GM23338 (cell line): ENCODE measurements around the gene TEAD2. TPM values are rescaled to one million over a fixed set of nuclear protein-coding genes. Genes with fewer than 3 reads are reported as not detected.

ENCODE experiments used
- ATAC-seq: fragments of 200-7000 bp; cut with Tn5 transposase; 3 replicates; pipeline ENCODE4 v1.9.1; 2020
- DNase-seq: peaks from one replicate; pipeline ENCODE4 v3.0.0-alpha.2; 2015; ENCODE audit warnings: low spot score
- H2AFZ ChIP-seq: fragments of 200-600 bp; sonication (generic); 2 replicates; pipeline ENCODE4 v1.8.0; 2016; ENCODE audit warnings: antibody characterized with exemption, mild to moderate bottlenecking, moderate library complexity
- H3F3A ChIP-seq: fragments of 200-600 bp; sonication (generic); replicated peaks from 2 replicates; pipeline ENCODE4 v1.8.0; 2017; ENCODE audit warnings: antibody characterized with exemption, mixed run types, low read depth
- H3K27ac ChIP-seq: fragments of 200-600 bp; sonication (generic); 2 replicates; pipeline ENCODE4 v1.6.1; 2016; ENCODE audit warnings: low read depth
- H3K27me3 ChIP-seq: fragments of 200-600 bp; sonication (generic); 2 replicates; pipeline ENCODE4 v1.8.0; 2016; ENCODE audit warnings: mild to moderate bottlenecking, mixed run types, moderate library complexity; ENCODE audit not compliant: insufficient read depth
- H3K36me3 ChIP-seq: fragments of 200-600 bp; sonication (generic); 2 replicates; pipeline ENCODE4 v1.8.0; 2016; ENCODE audit warnings: mild to moderate bottlenecking; ENCODE audit not compliant: insufficient read depth
- H3K4me1 ChIP-seq: fragments of 200-600 bp; sonication (generic); 2 replicates; pipeline ENCODE4 v1.8.0; 2016; ENCODE audit warnings: mild to moderate bottlenecking, moderate library complexity; ENCODE audit not compliant: insufficient read depth
- H3K4me2 ChIP-seq: fragments of 200-600 bp; sonication (generic); 2 replicates; pipeline ENCODE4 v1.7.1; 2017; ENCODE audit warnings: mixed run types
- H3K4me3 ChIP-seq: fragments of 200-600 bp; sonication (generic); 2 replicates; pipeline ENCODE4 v1.6.1; 2016; ENCODE audit warnings: mixed run types
- H3K79me2 ChIP-seq: fragments of 200-600 bp; sonication (generic); replicated peaks from 2 replicates; pipeline ENCODE4 v1.8.0; 2017; ENCODE audit warnings: mild to moderate bottlenecking; ENCODE audit not compliant: insufficient read depth
- H3K9me2 ChIP-seq: fragments of 200-600 bp; sonication (generic); 2 replicates; pipeline ENCODE4 v1.8.0; 2017; ENCODE audit not compliant: insufficient read depth
- H4K20me1 ChIP-seq: fragments of 200-600 bp; sonication (generic); replicated peaks from 2 replicates; pipeline ENCODE4 v1.8.0; 2017; ENCODE audit warnings: mild to moderate bottlenecking; ENCODE audit not compliant: insufficient read depth
- H3K27ac Mint-ChIP-seq: 2 replicates; pipeline ENCODE4 v1.8.0; 2020; ENCODE audit warnings: inconsistent platforms, mild to moderate bottlenecking, moderate library complexity, mixed read lengths
- H3K27me3 Mint-ChIP-seq: 3 replicates; pipeline ENCODE4 v1.8.0; 2022; ENCODE audit warnings: low read depth, mild to moderate bottlenecking, moderate library complexity, mixed read lengths, inconsistent platforms; ENCODE audit not compliant: insufficient read depth, poor library complexity
- H3K36me3 Mint-ChIP-seq: 3 replicates; pipeline ENCODE4 v1.8.0; 2021; ENCODE audit warnings: low read depth, mild to moderate bottlenecking, inconsistent platforms, moderate library complexity, mixed read lengths
- H3K4me1 Mint-ChIP-seq: 3 replicates; pipeline ENCODE4 v1.8.0; 2020; ENCODE audit warnings: mild to moderate bottlenecking, inconsistent platforms, mixed read lengths
- H3K4me3 Mint-ChIP-seq: 3 replicates; pipeline ENCODE4 v1.8.0; 2021; ENCODE audit warnings: moderate library complexity, mild to moderate bottlenecking, inconsistent platforms, mixed read lengths
- H3K9me3 Mint-ChIP-seq: 3 replicates; pipeline ENCODE4 v1.8.0; 2020; ENCODE audit warnings: moderate library complexity, mild to moderate bottlenecking, inconsistent platforms, mixed read lengths
- EZH2phosphoT487 ChIP-seq: fragments of 200-600 bp; sonication (generic); IDR thresholded peaks from one replicate; pipeline ENCODE4 v1.8.1; 2018; ENCODE audit warnings: antibody characterized with exemption; ENCODE audit not compliant: unreplicated experiment
- JUNB ChIP-seq: IDR thresholded peaks from one replicate; pipeline ENCODE4 v1.6.1; 2016; ENCODE audit warnings: antibody characterized with exemption; ENCODE audit not compliant: unreplicated experiment
- POLR2AphosphoS5 ChIP-seq: IDR thresholded peaks from 2 replicates; pipeline ENCODE4 v1.6.1; 2016; ENCODE audit warnings: antibody characterized with exemption, low read depth
- ZNF114 ChIP-seq: fragments of 250-450 bp; sonication (Bioruptor Pico); IDR thresholded peaks from 2 replicates; pipeline ENCODE4 v1.5.0; 2020; ENCODE audit warnings: mild to moderate bottlenecking, moderate library complexity
- ZNF331 ChIP-seq: fragments of 250-450 bp; sonication (Bioruptor Pico); IDR thresholded peaks from 2 replicates; pipeline ENCODE4 v1.5.0; 2020; ENCODE audit warnings: low read depth, mild to moderate bottlenecking, moderate library complexity
- polyA plus RNA-seq: library from polyadenylated mRNA; unstranded; fragments of >200 nt; fragmentation: Nextera tagmentation; extraction: Ambion mirVana; gene quantifications from 2 replicates; pipeline ENCODE4 v1.2.1, GENCODE V29; 2016
- total RNA-seq: library from RNA; depleted of rRNA; stranded (reverse); fragments of >200 nt; shearing (Covaris generic); gene quantifications from 2 replicates; pipeline ENCODE4 v1.2.3, GENCODE V29; 2014
- TF ChIP-seq, protein P1 (sequence below): IDR thresholded peaks from one replicate; pipeline ENCODE4 v1.6.1; 2018; ENCODE audit warnings: antibody characterized with exemption; ENCODE audit not compliant: unreplicated experiment
- TF ChIP-seq, protein P2 (sequence below), 2 experiments: fragments of 200-600 bp in 1 of 2; sonication (generic) in 1 of 2; conservative IDR thresholded peaks; 2 replicates each; pipeline versions ENCODE4 v1.5.1 to v1.6.1; 2016 to 2017; ENCODE audit warnings: antibody characterized with exemption in 2 of 2, low read depth in 2 of 2, mild to moderate bottlenecking in 2 of 2, moderate library complexity in 1 of 2
- TF ChIP-seq, protein P3 (sequence below): IDR thresholded peaks from 2 replicates; pipeline ENCODE4 v1.6.1; 2016; ENCODE audit warnings: antibody characterized with exemption
- TF ChIP-seq, protein P4 (sequence below): fragments of 250-450 bp; sonication (Bioruptor Pico); IDR thresholded peaks from 2 replicates; pipeline ENCODE4 v1.5.0; 2020; ENCODE audit warnings: mild to moderate bottlenecking, moderate library complexity

TEAD2 gene
- total and polyA plus RNA-seq, 2 experiments from 2014 or later, result 30.3 to 82.5 TPM

DNA sequence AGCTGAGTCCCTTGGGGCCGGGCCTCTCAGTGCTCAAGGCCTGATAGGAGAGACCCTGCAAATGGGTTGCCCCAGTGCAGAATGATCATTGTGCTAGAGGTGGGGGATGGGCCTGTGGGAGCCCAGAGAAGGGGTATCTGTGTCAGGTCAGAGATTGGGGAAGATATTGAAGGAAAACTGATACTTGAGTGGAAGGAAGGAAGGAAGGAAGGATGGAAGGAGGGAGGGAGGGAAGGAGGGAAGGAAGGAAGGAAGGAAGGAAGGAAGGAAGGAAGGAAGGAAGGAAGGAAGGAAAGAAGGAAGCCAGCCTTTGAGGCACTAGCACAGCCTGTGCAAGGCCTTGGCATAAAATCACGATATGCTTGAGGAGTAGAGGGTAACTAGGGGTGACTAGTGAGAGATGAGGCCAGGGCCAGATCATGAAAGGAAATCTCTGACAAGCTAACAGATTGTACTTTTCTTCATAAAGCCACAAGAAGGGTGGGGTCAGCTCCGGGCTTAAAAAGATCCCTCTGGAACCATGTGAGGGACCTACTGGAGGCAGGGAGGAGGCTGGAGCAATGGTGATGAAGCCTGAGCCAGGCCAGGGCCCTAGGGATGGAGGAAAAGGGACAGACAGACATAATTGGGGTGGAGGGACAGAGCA lies 49.6 kb upstream of the TEAD2 start (continued):
- TF ChIP-seq, protein P1, sequence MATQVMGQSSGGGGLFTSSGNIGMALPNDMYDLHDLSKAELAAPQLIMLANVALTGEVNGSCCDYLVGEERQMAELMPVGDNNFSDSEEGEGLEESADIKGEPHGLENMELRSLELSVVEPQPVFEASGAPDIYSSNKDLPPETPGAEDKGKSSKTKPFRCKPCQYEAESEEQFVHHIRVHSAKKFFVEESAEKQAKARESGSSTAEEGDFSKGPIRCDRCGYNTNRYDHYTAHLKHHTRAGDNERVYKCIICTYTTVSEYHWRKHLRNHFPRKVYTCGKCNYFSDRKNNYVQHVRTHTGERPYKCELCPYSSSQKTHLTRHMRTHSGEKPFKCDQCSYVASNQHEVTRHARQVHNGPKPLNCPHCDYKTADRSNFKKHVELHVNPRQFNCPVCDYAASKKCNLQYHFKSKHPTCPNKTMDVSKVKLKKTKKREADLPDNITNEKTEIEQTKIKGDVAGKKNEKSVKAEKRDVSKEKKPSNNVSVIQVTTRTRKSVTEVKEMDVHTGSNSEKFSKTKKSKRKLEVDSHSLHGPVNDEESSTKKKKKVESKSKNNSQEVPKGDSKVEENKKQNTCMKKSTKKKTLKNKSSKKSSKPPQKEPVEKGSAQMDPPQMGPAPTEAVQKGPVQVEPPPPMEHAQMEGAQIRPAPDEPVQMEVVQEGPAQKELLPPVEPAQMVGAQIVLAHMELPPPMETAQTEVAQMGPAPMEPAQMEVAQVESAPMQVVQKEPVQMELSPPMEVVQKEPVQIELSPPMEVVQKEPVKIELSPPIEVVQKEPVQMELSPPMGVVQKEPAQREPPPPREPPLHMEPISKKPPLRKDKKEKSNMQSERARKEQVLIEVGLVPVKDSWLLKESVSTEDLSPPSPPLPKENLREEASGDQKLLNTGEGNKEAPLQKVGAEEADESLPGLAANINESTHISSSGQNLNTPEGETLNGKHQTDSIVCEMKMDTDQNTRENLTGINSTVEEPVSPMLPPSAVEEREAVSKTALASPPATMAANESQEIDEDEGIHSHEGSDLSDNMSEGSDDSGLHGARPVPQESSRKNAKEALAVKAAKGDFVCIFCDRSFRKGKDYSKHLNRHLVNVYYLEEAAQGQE, result no peak
- TF ChIP-seq ZNF114 (CRISPR knock-in tag), result no peak
- TF ChIP-seq ZNF331 (CRISPR knock-in tag), result no peak
- no peak for TF ChIP-seq POLR2AphosphoS5
- TF ChIP-seq, protein P2, sequence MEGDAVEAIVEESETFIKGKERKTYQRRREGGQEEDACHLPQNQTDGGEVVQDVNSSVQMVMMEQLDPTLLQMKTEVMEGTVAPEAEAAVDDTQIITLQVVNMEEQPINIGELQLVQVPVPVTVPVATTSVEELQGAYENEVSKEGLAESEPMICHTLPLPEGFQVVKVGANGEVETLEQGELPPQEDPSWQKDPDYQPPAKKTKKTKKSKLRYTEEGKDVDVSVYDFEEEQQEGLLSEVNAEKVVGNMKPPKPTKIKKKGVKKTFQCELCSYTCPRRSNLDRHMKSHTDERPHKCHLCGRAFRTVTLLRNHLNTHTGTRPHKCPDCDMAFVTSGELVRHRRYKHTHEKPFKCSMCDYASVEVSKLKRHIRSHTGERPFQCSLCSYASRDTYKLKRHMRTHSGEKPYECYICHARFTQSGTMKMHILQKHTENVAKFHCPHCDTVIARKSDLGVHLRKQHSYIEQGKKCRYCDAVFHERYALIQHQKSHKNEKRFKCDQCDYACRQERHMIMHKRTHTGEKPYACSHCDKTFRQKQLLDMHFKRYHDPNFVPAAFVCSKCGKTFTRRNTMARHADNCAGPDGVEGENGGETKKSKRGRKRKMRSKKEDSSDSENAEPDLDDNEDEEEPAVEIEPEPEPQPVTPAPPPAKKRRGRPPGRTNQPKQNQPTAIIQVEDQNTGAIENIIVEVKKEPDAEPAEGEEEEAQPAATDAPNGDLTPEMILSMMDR (conservative IDR thresholded peaks at IDR 0.05; ENCODE audit: low read depth in 2 of 2), result no peak
- TF ChIP-seq, protein P3, sequence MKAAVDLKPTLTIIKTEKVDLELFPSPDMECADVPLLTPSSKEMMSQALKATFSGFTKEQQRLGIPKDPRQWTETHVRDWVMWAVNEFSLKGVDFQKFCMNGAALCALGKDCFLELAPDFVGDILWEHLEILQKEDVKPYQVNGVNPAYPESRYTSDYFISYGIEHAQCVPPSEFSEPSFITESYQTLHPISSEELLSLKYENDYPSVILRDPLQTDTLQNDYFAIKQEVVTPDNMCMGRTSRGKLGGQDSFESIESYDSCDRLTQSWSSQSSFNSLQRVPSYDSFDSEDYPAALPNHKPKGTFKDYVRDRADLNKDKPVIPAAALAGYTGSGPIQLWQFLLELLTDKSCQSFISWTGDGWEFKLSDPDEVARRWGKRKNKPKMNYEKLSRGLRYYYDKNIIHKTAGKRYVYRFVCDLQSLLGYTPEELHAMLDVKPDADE, result no peak
- TF ChIP-seq JUNB, result no peak

DNA sequence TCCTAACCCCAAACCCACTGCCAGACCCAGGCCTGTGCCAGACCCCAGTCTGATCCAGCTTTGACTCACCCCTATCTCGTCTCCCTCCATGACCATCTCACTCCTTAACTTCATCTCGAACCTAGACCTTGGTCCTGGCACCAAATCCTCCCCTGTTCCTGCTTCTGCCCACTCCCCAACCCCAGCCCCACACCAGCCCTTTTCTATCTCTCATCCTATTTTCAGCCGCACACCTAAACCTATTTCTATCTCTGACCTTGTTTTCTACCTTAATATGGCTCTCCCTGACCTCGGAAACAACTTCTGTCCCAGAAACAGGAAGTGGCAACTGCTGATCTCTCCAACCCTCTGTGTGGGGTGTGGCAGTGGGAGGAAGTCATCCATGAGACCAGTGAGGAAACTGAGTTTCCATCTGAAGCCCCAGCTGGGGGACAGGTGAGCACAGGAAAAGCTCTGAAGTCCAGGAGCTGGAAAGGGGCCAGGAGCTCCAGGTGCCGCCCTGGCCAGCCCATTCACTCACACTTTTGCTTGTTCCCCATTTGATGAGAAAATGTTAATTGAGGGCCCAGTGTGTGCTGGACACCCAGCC lies 47.3 kb upstream of the TEAD2 start:
- Histone ChIP-seq H3K4me1 (peaks cover 3% of the 10 kb centered on the region), H3K4me2 (no peak overlapping the region), H2AFZ (no peak overlapping the region), H3K4me3 (no peak overlapping the region), H3F3A (no peaks in the 10 kb centered on the region), H3K36me3 (no peaks in the 10 kb centered on the region), H3K27ac (no peak overlapping the region), H3K9me2 (no peaks in the 10 kb centered on the region), H3K27me3 (no peaks in the 10 kb centered on the region), H4K20me1 (no peaks in the 10 kb centered on the region), H3K79me2 (no peaks in the 10 kb centered on the region)
- no peak overlapping the region for H3K4me3 Mint-ChIP-seq
- TF ChIP-seq, protein P4, sequence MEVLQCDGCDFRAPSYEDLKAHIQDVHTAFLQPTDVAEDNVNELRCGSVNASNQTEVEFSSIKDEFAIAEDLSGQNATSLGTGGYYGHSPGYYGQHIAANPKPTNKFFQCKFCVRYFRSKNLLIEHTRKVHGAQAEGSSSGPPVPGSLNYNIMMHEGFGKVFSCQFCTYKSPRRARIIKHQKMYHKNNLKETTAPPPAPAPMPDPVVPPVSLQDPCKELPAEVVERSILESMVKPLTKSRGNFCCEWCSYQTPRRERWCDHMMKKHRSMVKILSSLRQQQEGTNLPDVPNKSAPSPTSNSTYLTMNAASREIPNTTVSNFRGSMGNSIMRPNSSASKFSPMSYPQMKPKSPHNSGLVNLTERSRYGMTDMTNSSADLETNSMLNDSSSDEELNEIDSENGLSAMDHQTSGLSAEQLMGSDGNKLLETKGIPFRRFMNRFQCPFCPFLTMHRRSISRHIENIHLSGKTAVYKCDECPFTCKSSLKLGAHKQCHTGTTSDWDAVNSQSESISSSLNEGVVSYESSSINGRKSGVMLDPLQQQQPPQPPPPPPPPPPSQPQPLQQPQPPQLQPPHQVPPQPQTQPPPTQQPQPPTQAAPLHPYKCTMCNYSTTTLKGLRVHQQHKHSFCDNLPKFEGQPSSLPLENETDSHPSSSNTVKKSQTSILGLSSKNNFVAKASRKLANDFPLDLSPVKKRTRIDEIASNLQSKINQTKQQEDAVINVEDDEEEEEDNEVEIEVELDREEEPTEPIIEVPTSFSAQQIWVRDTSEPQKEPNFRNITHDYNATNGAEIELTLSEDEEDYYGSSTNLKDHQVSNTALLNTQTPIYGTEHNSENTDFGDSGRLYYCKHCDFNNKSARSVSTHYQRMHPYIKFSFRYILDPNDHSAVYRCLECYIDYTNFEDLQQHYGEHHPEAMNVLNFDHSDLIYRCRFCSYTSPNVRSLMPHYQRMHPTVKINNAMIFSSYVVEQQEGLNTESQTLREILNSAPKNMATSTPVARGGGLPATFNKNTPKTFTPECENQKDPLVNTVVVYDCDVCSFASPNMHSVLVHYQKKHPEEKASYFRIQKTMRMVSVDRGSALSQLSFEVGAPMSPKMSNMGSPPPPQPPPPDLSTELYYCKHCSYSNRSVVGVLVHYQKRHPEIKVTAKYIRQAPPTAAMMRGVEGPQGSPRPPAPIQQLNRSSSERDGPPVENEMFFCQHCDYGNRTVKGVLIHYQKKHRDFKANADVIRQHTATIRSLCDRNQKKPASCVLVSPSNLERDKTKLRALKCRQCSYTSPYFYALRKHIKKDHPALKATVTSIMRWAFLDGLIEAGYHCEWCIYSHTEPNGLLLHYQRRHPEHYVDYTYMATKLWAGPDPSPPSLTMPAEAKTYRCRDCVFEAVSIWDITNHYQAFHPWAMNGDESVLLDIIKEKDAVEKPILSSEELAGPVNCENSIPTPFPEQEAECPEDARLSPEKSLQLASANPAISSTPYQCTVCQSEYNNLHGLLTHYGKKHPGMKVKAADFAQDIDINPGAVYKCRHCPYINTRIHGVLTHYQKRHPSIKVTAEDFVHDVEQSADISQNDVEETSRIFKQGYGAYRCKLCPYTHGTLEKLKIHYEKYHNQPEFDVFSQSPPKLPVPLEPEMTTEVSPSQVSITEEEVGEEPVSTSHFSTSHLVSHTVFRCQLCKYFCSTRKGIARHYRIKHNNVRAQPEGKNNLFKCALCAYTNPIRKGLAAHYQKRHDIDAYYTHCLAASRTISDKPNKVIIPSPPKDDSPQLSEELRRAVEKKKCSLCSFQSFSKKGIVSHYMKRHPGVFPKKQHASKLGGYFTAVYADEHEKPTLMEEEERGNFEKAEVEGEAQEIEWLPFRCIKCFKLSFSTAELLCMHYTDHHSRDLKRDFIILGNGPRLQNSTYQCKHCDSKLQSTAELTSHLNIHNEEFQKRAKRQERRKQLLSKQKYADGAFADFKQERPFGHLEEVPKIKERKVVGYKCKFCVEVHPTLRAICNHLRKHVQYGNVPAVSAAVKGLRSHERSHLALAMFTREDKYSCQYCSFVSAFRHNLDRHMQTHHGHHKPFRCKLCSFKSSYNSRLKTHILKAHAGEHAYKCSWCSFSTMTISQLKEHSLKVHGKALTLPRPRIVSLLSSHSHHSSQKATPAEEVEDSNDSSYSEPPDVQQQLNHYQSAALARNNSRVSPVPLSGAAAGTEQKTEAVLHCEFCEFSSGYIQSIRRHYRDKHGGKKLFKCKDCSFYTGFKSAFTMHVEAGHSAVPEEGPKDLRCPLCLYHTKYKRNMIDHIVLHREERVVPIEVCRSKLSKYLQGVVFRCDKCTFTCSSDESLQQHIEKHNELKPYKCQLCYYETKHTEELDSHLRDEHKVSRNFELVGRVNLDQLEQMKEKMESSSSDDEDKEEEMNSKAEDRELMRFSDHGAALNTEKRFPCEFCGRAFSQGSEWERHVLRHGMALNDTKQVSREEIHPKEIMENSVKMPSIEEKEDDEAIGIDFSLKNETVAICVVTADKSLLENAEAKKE (CRISPR knock-in tag), result no peak
- no peak for TF ChIP-seq EZH2phosphoT487
- no peak for TF ChIP-seq JUNB
- H3K4me1 Mint-ChIP-seq, result peaks cover 7% of the 10 kb centered on the region
- no peak for ATAC-seq
- H3K27me3 Mint-ChIP-seq, result peaks cover 13% of the 10 kb centered on the region
- H3K9me3 Mint-ChIP-seq, result no peaks in the 10 kb centered on the region; the same call in 2 of the 3 replicates
- DNase-seq, result no peak
- no peak overlapping the region for H3K27ac Mint-ChIP-seq
- H3K36me3 Mint-ChIP-seq, result no peaks in the 10 kb centered on the region
